Measurements from ENCODE around the gene RBBP4.

DNA sequence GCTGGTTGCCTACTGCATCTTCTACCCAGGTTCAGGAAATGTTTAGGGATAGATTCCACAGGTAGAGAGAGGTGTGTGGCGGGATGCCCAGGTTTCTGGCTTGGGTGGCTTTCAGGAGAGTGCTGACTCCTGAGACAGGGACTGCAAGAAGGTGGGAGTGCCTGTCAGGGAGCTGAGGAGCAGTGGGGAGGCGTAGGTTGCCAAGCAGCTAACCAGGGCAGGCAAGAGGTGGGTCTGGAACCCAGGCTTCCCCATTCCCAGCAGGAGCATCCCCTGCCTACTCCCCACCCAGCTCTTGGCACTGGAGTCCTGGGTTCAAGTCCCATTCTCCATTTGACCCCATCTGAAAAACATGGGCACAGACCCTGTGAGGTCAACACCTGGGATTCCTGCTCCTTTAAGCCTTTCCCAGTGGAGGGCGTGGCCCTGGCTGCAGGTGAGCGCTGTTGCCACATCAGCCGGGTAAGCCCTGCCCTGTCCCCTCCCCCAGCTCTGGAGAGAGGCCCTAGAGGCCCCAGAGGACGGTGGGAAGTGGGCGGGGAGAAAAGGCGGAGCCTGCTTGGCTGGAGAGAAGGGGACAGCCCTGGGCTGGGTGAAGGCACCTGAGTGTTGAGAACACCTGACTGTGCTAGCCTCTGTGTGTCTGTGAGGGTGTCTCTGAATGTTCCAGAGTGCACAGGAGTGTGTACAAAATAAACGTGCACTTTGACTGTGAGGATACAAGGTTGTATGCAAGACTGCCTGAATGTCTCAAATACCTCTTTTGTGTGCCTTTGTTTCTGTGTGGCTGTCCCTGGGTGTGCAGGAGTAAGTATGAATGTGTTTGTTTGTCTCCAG lies 65.5 kb downstream of the RBBP4 start:
- no peak for TF ChIP-seq CTCF (IDR thresholded peaks at IDR 0.05; ENCODE audit: control extremely low read depth in 1 of 3, insufficient read depth in 1 of 3, low read depth in 1 of 3, low read length in 3 of 3)
- TF ChIP-seq CHD2 (IDR thresholded peaks at IDR 0.05; ENCODE audit: low read length) = peak; percentile 42; the same call in 1 of the 2 replicates
- no peak for TF ChIP-seq GTF2F1 (IDR thresholded peaks at IDR 0.05; ENCODE audit: borderline replicate concordance, low read depth, low read length)
